Activated T-helper 9 cell treated with anti-CD3 and anti-CD28 coated beads, Interleukin-2, amount 50 U/mL, for 16 hours (primary cell): ENCODE data around the gene CYP3A4.
"Not testable (repeated sequence)": the region's sequence is repeated elsewhere in the genome, so short reads cannot be mapped to it uniquely, and the experiment has no call there.

Experiments used
- DNase-seq: peaks from one replicate; pipeline ENCODE4 v3.0.0-alpha.2; 2020; ENCODE audit warnings: low read depth

Gene CYP3A4

DNA sequence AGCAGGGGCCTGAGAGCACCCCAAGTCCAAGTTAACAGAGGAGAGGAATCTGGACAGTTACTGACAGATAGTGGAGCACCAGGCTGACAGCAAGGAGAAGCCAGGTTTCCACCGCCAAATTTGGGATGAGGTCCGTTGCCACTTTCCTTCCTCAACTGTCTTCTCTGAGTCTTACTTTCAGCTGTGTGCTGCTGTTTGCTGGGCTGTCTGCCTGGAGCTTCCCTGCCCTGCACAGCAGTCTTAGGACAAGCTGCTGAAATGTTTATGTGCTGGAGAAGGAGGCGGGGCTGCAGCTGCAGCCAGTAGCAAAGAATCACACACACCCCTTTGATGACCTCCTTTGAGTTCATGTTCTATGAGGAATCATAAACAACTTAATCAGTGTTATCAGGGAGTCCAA is 31.6 kb downstream of the CYP3A4 start:
- no peak for DNase-seq

- DNase-seq = not testable (repeated sequence)
Observed at GRCh38 chr7:99751322-99752052, 32.5 kb downstream of the CYP3A4 start.

DNA sequence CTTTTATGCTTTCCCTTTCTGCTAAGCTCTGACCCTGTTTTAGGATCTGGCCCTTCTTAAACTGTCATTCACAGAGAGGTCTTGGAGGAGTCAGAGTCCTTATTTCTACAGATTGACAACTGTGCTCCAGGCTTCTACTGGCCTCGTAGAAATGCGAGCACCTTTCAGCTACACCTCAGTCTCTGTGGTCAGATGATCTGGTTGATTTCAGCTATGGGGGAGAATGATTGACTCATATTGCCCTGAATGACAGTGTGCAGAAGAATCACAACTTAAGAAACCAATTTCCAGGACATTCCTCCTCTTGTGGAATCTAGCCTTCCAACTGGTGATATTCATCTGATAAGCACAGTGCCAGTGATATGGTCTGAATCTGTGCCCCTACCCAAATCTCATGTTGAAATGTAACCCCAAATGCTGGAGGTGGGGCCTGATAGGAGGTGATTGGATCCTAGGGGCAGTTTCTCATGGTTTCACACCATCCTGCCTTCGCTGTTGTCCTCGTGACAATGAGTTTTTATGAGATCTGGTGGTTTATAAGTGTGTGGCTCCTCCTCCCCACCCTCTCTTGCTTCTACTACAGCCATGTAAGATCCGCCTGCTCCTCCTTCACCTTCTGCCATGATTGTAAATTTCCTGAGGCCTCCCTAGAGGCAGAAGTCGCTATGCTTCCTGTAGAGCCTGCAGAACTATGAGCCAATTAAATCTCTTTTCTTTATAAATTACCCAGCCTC is 35.0 kb downstream of the CYP3A4 start:
- DNase-seq = no peak

DNA sequence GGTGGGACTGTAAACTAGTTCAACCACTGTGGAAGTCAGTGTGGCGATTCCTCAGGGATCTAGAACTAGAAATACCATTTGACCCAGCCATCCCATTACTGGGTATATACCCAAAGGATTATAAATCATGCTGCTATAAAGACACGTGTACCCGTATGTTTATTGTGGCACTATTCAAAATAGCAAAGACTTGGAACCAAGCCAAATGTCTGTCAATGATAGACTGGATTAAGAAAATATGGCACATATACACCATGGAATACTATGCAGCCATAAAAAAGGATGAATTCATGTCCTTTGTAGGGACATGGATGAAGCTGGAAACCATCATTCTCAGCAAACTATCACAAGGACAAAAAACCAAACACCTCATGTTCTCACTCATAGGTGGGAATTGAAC is 37.1 kb downstream of the CYP3A4 start:
- DNase-seq = not testable (repeated sequence)

DNA sequence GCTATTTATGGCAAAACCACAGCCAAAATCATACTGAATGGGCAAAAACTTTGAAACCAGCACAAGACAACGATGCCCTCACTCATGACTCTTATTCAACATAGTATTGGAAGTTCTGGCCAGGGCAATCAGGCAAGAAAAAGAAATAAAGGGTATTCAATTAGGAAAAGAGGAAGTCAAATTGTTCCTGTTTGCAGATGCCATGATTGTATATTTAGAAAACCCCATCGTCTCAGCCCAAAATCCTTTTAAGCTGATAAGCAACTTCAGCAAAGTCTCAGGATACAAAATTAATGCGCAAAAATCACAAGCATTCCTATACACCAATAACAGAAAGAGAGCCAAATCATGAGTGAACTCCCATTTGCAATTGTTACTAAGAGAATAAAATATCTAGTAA is 38.6 kb downstream of the CYP3A4 start:
- not testable (repeated sequence) for DNase-seq

- no peak for DNase-seq
Observed at GRCh38 chr7:99742737-99743394, 41.1 kb downstream of the CYP3A4 start.

- DNase-seq = no peak
Observed at GRCh38 chr7:99741441-99741795, 42.6 kb downstream of the CYP3A4 start.

DNA sequence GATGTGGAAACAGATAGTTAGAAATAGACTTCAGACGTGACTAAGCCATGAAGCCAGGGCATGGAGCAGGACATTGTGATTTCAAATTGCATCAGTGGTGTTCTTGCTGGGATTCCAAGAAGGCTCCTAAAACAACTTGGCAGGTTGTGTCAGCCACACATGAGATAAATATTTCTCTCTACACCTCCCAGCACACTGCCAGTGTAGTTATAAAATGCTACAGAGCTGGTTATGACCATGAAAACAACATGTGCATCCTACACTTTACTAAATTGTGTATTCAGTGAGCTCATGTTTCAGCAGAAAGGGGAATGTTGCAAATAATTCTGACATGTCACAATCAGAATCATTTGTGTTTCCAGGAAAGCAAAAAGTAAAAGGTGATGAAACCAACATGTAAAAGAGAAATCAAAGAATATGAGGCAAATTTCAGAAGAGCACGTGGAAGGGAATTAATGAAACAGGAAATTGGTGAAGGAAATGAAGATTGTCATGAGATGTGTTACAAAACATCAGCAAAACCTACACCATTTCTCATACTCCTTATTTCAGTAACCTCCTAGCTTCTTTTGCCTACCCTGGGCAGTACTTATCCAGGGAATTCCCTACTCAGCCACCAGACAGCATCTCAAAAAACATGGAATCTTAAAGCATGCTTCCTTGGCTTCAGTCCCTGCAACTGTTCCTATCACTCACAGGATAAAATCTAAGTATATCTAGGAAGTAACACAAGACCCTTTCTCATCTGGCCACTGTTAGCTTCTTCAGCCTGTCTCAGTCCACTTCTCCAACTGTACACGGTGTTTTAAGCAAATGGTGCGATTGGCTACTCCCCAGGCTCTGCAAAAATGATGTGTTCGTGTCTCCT is 43.2 kb downstream of the CYP3A4 start:
- no peak for DNase-seq

DNA sequence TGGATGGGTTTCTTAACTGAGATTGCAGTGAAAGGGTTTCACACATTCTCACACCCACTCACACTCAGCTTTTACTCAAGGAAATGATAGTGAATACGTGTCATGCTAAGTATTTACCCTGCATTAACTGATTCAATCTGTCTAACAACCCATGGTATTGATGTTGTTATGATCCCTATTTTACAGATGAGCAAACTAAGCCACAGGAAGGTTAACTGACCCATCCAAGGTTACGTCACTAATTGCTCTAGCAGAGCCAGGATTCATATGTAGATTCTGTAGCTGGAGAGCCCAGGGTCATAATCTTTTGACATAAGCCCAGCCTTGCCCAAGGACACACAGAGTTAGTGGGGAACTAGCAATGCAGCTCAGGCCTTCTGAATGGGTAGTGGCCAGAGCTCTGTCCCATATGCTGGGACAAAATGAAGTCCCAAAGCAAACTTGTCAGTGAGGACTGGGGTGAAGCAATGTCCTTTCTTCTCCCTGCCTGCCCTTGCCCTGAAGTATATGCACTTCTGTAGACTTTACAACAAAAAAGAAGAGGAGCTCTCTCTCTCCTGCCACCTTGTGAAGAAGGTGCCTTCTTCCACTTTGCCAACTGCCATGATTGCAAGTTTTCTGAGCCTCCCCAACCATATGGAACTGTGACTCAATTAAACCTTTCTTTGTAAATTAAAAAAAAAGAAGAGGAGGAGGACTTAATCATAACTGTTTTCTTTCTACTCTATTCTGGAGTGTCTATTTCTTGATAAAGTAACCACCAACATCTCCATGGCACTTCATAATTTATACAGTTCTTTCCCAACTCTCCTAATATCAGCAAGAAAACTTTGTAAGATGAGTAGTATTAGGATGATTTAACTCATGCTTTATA is 44.0 kb downstream of the CYP3A4 start:
- DNase-seq = no peak

DNA sequence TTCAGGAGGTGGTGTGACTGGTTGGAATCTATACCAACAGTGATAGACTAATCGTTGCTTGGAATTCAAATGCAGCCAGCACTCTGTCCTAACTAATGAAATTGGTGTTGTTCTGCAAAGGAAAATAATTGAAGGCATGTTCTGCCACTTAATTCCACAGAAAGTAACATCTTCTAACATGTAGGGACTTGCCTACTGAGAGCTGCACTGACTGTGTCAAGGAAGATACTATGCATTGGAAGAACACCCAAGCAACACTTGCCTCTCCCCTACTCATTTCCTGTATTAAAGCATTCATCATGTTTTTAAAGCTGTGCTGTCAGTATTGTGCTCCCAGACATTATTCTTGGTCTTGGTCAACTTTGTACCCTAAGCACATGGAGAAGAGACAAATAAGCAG is 46.3 kb downstream of the CYP3A4 start:
- DNase-seq = no peak

- DNase-seq = not testable (repeated sequence)
Observed at GRCh38 chr7:99736667-99737066, 47.3 kb downstream of the CYP3A4 start.

GRCh38 chr7:99734987-99735386 is 49.0 kb downstream of the CYP3A4 start, which contains the start of gene CYP3A7:
TSS of gene CYP3A7 (minus strand) at chr7:99735196. CDS start at chr7:99735093, 103 bp downstream.
- DNase-seq = no peak

DNA sequence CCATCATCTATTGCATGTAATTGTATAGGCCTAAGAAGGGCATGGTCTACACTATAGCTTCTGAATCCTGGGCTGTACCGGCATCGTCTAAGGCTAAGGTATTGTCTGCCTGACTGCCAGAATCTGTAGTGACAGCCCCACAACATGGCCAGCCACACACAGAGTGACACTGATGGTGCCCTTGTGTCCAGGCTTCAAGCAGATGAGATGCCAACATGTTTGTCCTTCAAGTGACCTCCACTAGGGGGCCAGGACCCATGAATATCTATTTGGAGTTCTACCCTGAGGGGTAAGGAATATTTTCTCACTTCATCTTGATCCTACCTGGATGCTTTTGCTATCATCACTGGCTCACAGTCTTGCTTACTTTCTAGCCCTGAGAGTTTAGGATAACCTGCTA is 50.5 kb downstream of the CYP3A4 start:
- DNase-seq = no peak

DNA sequence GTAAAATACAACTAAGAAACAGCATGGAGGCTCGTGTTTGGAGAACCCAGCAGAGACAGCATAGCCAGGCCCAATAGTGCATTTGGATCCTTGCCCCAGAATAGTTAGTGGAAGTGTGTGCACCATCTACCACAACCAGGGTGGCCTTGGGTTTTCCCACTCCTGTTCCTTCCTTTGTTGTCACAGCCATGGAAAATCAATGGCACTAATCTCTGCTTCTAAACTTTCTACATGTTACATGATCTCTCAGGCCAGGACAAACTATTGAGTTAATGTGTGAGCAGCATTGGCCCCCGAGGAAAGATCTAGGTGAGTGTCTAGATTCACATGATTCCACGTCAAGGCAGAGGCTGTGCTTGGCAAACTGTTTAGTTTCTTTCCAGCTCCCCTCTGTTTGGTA is 51.0 kb downstream of the CYP3A4 start:
- no peak for DNase-seq

DNA sequence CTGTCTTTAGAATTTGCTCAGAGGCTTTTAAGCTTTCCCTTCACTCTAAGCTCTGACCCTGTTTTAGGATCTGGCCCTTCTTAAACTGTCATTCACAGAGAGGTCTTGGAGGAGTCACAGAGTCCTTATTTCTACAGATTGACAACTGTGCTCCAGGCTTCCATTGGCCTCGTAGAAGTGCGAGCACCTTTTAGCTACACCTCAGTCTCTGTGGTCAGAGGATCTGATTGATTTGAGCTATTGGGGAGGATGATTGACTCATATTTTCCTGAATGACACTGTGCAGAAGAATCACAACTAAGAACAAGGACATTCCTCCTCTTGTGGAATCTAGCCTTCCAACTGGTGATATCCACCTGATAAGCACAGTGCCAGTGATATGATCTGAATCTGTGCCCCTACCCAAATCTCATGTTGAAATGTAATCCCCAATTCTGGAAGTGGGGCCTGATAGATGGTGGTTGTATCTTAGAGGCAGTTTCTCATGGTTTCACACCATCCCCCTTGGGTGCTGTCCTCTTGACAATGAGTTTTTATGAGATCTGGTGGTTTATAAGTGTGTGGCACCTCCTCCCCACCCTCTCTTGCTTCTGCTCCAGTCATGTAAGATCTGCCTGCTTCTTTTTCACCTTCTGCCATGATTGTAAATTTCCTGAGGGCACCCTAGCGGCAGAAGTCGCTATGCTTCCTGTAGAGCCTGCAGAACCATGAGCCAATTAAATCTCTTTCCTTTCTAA is 52.2 kb downstream of the CYP3A4 start:
- DNase-seq = no peak

GRCh38 chr7:99730992-99731391 is 53.0 kb downstream of the CYP3A4 start:
- DNase-seq = no peak

DNA sequence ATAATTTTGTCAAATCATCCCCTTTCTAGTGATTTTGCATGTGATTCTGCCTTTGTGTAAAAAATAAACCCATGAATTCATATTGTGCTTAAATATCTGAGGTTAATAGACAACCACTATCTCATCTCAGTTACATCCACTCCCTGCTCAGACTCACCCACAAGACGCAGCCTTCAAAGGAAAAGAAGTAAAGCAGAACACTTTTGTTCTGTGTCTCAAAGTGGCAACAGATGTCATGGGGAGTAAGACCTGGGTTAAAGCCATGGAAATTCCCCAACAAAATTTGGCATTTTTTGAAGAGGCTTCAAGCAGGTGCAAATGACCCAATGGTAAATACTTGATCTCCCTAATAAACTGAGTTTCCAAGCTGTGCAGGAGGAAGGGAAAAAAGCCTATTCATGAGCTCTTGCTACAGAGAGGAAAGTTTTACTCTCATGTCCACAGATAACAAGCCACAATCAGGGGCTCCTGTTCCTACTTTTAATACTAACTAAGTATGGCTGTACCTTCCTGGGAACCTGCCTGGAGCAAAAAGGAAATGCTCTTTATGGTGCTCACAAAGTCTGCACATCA is 53.7 kb downstream of the CYP3A4 start:
- DNase-seq = no peak

- no peak for DNase-seq
Observed at GRCh38 chr7:99729486-99730237, 54.3 kb downstream of the CYP3A4 start.

DNA sequence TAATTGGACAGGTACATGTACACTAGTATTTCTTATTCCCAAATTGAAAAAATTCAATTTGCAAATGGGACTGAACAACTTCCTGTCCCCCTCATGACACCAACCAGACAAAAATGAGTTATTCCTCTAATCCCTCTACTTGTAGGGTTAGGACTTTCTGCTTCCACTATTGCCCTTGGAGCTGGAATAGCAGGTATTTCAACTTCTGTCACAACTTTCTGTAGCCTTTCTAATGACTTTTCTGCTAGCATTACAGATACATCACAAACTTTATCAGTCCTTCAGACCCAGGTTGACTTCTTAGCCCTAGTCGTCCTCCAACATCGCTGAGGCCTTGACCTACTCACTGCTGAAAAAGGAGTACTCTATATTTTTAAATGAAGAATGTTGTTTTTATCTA is 55.4 kb downstream of the CYP3A4 start:
- DNase-seq = no peak
